ENCODE measurements around the gene SATL1. TPM values are rescaled to one million over a fixed set of nuclear protein-coding genes. Genes with fewer than 3 reads are reported as not detected.

SATL1 gene
- total RNA-seq, 1 donor from 2014 or later, result not detected

DNA sequence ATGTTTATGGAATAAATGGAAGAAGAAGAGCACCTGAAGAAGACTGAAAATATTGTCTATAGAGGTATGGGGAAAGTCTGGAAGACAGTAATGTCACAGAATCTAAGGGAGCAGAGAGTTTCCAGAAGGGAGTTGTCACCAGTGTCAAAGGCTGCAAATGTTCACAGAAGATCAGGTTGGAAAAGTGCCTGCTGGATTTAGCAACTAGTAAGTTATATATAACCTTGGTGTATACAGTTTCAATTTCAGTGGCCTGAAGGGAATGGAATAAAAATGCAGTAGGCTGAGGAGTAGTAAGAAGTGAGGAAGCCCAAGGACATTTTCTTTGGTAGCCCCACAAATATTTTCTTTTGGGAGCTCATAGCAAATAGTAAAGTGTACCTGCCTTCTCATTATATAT, 107.2 kb downstream of the SATL1 start:
- TF ChIP-seq, protein P1, sequence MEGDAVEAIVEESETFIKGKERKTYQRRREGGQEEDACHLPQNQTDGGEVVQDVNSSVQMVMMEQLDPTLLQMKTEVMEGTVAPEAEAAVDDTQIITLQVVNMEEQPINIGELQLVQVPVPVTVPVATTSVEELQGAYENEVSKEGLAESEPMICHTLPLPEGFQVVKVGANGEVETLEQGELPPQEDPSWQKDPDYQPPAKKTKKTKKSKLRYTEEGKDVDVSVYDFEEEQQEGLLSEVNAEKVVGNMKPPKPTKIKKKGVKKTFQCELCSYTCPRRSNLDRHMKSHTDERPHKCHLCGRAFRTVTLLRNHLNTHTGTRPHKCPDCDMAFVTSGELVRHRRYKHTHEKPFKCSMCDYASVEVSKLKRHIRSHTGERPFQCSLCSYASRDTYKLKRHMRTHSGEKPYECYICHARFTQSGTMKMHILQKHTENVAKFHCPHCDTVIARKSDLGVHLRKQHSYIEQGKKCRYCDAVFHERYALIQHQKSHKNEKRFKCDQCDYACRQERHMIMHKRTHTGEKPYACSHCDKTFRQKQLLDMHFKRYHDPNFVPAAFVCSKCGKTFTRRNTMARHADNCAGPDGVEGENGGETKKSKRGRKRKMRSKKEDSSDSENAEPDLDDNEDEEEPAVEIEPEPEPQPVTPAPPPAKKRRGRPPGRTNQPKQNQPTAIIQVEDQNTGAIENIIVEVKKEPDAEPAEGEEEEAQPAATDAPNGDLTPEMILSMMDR (conservative IDR thresholded peaks at IDR 0.05; ENCODE audit: low read depth, low read length), result no peak
- no peak for DNase-seq (ENCODE audit: low read depth)
- H3K4me3 ChIP-seq (ENCODE audit: low read depth, low read length), result no peak overlapping the region

DNA sequence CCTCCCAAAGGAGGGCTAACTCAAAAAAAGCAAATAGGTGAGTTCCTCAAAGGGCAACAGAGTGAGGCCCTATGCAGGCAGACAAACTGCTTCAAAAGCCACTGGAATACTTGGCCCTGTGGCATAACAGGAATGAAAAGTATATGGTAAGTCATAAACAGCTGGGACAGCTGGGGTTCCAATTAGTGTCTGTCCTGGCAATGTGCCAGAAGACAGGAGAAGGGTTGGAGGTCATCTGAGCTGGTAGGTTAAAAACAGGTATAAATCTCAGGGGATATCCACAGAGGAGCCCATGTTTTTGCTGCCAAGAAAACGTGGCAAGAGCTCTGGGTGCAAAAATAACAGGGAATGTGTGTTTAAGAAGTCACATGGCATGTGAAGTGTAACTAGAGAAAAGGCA, 128.3 kb downstream of the SATL1 start:
- DNase-seq (ENCODE audit: low read depth), result no peak
- no peak overlapping the region for H3K4me3 ChIP-seq (ENCODE audit: low read depth, low read length)
- TF ChIP-seq, protein P1 (conservative IDR thresholded peaks at IDR 0.05; ENCODE audit: low read depth, low read length), result no peak

DNA sequence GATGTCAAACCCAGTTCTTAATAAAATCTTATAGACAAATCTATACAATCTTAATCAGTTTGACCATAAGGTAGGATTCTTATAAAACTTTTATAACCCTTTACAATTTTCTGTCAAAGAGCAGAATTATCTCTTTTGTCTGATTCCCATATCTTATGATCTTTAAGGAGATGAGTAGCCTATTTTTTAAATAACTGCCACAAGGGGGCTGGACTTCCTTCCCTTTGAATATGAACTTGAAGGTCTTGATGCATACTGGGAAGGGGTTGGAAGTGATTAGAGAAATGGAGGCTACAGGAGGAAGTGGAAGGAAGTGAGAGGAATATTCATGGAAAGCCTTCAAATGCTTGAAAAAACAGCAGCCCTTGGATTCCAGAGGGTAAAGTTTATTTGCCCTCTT, 128.8 kb downstream of the SATL1 start:
- H3K4me3 ChIP-seq (ENCODE audit: low read depth, low read length), result no peak overlapping the region
- DNase-seq (ENCODE audit: low read depth), result no peak
- TF ChIP-seq, protein P1 (conservative IDR thresholded peaks at IDR 0.05; ENCODE audit: low read depth, low read length), result peak; percentile 5

DNA sequence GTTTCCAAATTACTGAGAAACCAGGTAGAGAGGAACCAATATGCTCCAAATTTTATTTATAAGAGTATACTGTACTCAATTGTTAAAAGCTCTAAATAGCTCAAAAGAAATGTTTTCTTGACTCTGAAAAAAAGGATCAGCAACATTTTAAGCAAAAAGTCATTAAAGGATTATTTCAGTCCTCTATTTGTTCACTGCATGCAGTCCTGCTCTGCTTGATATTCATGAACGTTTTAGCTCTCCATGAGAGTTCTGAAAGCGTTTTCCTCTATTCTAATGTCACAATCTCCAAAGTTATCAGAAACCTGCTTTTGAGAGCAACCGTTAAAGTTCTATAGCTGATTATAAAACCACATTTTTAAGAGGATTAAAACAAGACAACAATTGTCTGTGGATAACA, 129.4 kb downstream of the SATL1 start:
- H3K4me3 ChIP-seq (ENCODE audit: low read depth, low read length), result no peak overlapping the region
- DNase-seq (ENCODE audit: low read depth), result no peak
- TF ChIP-seq, protein P1 (conservative IDR thresholded peaks at IDR 0.05; ENCODE audit: low read depth, low read length), result no peak

DNA sequence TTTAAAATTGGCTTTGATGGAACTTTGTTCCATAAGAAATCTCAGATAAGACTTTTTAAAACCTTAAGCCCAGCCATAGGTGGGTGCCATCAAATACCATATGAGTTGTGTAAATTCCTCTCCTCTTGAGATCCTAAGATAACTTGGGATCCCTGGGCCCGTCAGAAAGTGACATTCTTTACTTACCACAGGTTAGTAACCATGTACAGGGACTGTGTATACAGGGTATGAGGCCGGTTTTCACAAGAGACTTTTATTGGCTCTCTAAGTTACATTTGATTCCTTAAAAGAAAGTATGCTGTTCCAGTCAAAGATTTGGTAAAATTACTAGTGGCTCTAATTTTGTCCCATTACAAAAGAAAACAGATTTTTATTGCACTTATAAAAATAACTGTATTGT, 129.8 kb downstream of the SATL1 start:
- H3K4me3 ChIP-seq (ENCODE audit: low read depth, low read length), result no peak overlapping the region
- no peak for DNase-seq (ENCODE audit: low read depth)
- TF ChIP-seq, protein P1 (conservative IDR thresholded peaks at IDR 0.05; ENCODE audit: low read depth, low read length), result no peak

DNA sequence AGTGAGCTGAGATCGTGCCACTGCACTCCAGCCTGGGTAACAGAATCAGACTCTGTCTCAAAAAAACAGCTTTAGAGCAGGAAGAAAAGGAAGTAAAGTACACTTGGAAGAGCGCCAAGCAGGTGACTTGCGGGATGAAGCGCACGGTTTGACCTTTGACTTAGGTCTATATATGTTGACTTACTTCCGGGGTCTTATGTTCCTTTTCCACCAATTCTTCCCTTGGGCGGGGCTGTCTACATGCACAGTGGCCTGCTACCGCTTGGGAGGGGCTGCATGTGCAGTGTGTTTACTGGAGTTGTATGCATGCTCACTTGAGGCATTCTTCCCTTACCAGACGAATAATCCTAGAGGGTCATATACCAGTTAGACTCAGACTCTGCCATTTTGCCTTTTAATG, 131.3 kb downstream of the SATL1 start:
- DNase-seq (ENCODE audit: low read depth), result no peak
- TF ChIP-seq, protein P1 (conservative IDR thresholded peaks at IDR 0.05; ENCODE audit: low read depth, low read length), result no peak
- no peak overlapping the region for H3K4me3 ChIP-seq (ENCODE audit: low read depth, low read length)

DNA sequence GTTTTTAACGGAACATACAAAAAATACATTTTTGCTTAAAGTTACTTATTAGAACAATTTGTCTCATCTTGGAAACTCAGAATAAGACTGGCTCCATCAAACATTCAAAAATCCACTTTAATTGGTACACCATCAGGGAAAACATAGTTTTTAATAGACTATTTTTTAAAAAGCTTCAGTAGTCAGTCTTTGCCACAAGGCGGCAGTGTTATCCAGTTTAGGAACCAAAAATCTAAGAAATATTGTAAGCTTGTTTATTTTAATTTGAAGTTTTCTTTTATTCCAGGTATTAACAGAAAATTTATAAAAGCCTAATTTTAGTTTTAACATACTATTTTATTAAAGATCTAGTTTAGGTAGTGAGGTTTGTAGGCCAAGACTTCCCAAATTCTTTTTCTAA, 132.2 kb downstream of the SATL1 start:
- H3K4me3 ChIP-seq (ENCODE audit: low read depth, low read length), result no peak overlapping the region
- TF ChIP-seq, protein P1 (conservative IDR thresholded peaks at IDR 0.05; ENCODE audit: low read depth, low read length), result peak; percentile 63
- DNase-seq (ENCODE audit: low read depth), result no peak

All from epithelial cell of proximal tubule (primary cell).